Measurements from ENCODE around the gene ZNF627.
"Not testable (repeated sequence)": the region's sequence is repeated elsewhere in the genome, so short reads cannot be mapped to it uniquely, and the experiment has no call there.

ZNF627 gene

DNA sequence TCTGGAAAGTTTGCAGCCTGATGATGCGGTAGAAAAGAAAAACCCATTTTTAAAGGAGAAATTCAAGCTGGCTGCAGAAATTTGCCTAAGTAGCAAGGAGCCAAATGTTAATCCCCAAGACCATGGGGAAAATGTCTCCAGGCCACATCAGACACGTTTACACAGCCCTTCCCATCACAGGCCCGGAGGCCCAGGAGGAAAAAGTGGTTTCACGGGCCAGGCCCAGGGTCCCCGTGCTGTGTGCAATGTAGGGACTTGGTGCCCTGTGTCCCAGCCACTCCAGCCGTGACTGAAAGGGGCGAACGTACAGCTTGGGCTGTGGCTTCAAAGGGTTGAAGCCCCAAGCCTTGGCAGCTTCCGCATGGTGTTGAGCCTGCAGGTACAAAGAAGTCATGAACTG, 35.9 kb downstream of the ZNF627 start:
- no peak for DNase-seq

GRCh38 chr19:11634018-11634662, 36.9 kb downstream of the ZNF627 start:
- not testable (repeated sequence) for DNase-seq

GRCh38 chr19:11639245-11639601, 41.9 kb downstream of the ZNF627 start:
- DNase-seq, result no peak

GRCh38 chr19:11639602-11640471, 42.6 kb downstream of the ZNF627 start:
- peak; percentile 87 for DNase-seq

- DNase-seq, result no peak
These were observed 44.0 kb downstream of the ZNF627 start for GRCh38 chr19:11641244-11641643.

- no peak for DNase-seq
These were observed 45.6 kb downstream of the ZNF627 start for GRCh38 chr19:11642902-11643301.

DNA sequence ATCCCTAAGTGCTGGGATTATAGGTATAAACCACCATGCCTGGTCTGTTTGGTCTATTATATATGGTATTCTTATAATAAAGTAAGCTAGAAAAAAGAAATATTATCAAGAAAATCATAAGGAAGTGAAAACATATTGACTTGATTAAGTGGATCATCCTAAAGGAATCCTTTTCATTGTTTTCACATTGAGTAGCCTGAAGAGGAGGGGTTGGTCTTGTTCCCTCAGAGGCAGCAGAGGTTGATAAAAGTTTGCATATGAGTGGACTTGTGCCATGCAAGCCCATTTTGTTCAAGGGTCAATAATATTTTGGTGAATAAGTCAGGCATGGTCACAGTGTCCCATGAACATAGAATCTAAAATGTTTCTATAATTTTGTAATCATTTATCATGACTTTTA, 52.7 kb downstream of the ZNF627 start:
- peak; percentile 9 for DNase-seq

DNA sequence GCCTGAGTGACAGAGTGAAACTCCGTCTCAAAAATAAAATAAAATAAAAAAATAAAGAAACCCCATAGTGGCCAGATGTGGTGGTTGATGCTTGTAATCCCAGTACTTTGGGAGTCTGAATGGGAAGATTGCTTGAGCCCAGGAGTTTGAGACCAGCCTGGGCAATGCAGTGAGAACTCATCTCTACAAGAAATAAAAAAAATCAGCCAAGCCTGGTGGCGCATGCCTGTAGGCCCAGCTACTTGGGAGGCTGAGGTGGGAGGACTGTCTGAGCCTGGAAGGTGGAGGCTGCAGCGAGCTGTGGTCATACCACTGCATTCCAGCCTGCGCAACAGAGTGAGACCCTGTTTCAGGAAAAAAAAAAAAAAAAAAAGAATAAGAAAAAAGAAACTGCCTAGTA, 53.8 kb downstream of the ZNF627 start:
- no peak for DNase-seq

DNA sequence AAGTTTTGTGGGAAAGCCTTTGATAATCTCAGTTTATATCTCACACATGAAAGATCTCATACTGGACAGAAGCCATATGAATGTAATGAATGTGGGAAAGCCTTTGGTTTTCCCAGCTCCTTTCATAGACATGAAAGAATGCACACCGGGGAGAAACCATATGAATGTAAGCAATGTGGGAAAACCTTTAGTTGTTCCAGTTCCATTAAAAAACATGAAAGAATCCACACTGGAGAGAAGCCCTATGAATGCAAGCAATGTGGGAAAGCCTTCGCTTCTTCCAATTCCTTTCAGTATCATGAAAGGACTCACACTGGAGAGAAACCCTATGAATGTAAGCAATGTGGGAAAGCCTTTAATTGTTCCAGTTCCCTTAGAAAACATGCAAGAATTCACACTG, 54.8 kb downstream of the ZNF627 start:
- no peak for DNase-seq

- DNase-seq, result no peak
These were observed 55.2 kb downstream of the ZNF627 start for GRCh38 chr19:11652492-11652891.

DNA sequence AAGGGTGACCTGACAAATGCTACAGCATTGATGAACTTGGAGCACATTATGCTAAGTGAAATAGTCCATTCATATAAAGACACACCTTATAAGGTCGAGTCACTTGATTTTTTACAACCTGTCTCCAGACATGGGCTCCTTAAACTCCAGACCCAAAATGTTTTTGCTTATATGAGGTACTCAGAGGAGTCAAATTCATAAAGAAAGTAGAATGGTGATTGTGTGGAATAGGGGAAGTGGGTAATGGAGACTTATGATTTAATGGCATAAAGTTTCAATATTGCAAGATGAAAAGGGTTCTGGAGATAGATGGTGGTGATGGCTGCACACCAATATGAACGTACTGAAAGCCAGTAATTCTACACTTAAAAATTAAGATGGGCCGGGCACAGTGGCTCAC, 59.3 kb downstream of the ZNF627 start:
- no peak for DNase-seq

GRCh38 chr19:11657307-11657706, 60.0 kb downstream of the ZNF627 start:
- no peak for DNase-seq

DNA sequence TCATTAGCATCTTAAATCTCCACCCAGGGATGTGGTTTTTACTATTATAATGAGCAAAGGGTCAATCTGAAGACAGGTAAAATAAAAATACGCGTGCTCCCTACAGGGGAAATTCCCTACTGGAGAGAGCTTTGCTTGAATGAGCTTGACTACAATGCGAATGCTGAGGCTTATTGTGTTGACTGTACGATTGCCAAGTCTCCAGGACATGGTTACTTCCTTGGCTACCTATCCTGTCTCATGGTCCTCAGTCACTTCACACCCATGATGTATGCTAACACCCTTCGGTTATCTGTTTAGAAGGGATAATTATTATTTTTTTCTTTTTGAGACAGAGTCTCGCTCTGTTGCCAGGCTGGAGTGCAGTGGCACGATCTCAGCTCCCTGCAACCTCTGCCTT, 61.7 kb downstream of the ZNF627 start:
- DNase-seq, result no peak

DNA sequence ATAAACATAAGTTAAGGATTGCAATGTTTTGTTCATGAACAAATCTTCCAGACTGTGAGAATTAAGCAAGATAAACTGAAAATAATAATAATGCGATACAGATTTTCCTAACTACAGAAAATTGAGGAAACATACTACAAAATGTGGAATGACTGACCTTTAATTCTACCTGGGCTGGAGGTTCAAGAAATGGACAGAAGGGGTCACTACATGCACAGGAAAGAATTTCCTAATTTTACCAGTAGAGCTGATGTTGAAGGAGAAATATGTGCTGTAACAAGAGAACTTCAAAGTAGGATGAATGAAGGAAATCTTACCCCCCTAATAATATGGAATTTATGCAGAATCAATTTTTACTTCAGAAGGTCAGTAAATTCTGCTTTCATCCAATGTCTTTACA, 62.3 kb downstream of the ZNF627 start:
- DNase-seq, result no peak

DNA sequence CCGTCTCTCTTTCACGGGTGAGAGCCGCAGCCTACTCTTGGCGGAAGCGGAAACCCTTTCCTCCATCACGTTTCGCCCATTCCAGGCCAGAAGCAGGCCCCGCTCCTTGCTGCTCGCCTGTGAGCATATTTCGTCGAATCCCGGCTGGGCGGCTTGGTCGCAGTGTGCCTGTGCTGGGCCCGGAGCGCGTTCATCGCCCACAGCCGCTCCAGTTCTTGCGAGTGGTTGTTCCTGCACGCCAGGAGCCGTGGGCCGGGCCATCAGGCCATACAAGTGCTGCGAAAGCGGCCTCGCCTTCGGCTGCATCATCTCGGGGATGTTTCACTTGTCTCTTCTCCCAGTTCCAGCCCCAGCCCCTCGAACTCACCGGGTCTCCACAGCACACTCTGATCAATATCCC, 65.0 kb downstream of the ZNF627 start:
- no peak for DNase-seq

DNA sequence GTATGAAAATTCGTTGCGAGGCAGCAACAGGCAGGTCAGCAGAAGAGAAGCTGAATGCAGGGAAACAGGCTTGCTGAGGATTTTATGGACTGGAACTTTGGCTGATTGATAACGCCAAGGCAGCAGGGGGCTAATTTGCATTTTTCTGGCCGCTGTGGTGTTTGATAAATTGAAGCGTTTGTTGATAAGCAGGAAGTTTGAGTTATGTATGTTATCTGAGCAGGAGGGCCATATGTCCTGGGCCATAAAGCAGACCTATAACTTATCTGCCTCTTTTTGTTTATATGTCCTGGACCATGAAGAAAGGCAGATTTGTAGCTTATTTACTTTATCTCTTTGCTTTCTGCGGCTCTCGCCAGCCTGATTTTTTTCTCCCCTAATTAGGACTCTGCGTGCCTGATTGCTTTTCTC, 65.9 kb downstream of the ZNF627 start:
- no peak for DNase-seq
